ENCODE results near the gene SLK.
A peak's percentile ranks its signal among the peaks of the same experiment; 100 is the strongest.

The SLK gene

GRCh38 chr10:103947799-103948516, 19.0 kb upstream of the SLK start:
- no peak for DNase-seq

- DNase-seq: no peak
Measured at GRCh38 chr10:103949728-103950127, 17.2 kb upstream of the SLK start.

GRCh38 chr10:103951183-103951582, 15.8 kb upstream of the SLK start:
- no peak for DNase-seq

GRCh38 chr10:103951942-103952341, 15.0 kb upstream of the SLK start:
- no peak for DNase-seq

- DNase-seq: no peak
Measured at GRCh38 chr10:103954543-103954942, 12.4 kb upstream of the SLK start.

GRCh38 chr10:103958996-103959395, 7.9 kb upstream of the SLK start:
- DNase-seq: no peak

GRCh38 chr10:103960103-103960502, 6.8 kb upstream of the SLK start:
- DNase-seq: no peak

GRCh38 chr10:103967448-103968071, 620 bp downstream of the SLK start:
- peak; percentile 66 for DNase-seq

GRCh38 chr10:103968441-103969391, 1.8 kb downstream of the SLK start:
- DNase-seq: no peak

- no peak for DNase-seq
Measured at GRCh38 chr10:103969436-103969835, 2.5 kb downstream of the SLK start.

GRCh38 chr10:103969857-103970627, 3.1 kb downstream of the SLK start:
- no peak for DNase-seq

- DNase-seq: no peak
Measured at GRCh38 chr10:103975169-103975568, 8.2 kb downstream of the SLK start.

- no peak for DNase-seq
Measured at GRCh38 chr10:103977204-103977603, 10.3 kb downstream of the SLK start.

- DNase-seq: no peak
Measured at GRCh38 chr10:103979530-103979929, 12.6 kb downstream of the SLK start.

- no peak for DNase-seq
Measured at GRCh38 chr10:103980288-103980906, 13.5 kb downstream of the SLK start.

- no peak for DNase-seq
Measured at GRCh38 chr10:103982639-103983038, 15.7 kb downstream of the SLK start.

- no peak for DNase-seq
Measured at GRCh38 chr10:103983367-103983911, 16.5 kb downstream of the SLK start.

GRCh38 chr10:103985726-103986125, 18.8 kb downstream of the SLK start:
- no peak for DNase-seq

GRCh38 chr10:103986360-103986759, 19.4 kb downstream of the SLK start:
- no peak for DNase-seq

GRCh38 chr10:103990121-103990520, 23.2 kb downstream of the SLK start:
- no peak for DNase-seq

- DNase-seq: no peak
Measured at GRCh38 chr10:103990531-103990930, 23.6 kb downstream of the SLK start.
